Forelimb muscle (tissue), 1 donor: ENCODE results near the gene NDUFB7. TPM values are rescaled to one million over a fixed set of nuclear protein-coding genes. Genes with fewer than 3 reads are reported as not detected.
"Not testable (repeated sequence)": the region's sequence is repeated elsewhere in the genome, so short reads cannot be mapped to it uniquely, and the experiment has no call there.

Experiments used
- DNase-seq: peaks from one replicate; pipeline ENCODE4 v3.0.0-alpha.2; 2013; ENCODE audit warnings: low read depth
- polyA plus RNA-seq: library from polyadenylated mRNA; unstranded; fragments of 120-200 nt; gene quantifications from one replicate; pipeline ENCODE4 v1.2.1, GENCODE V29; 2013; ENCODE audit not compliant: insufficient read length

The NDUFB7 gene
- polyA plus RNA-seq, 1 donor, result 132 TPM

DNA sequence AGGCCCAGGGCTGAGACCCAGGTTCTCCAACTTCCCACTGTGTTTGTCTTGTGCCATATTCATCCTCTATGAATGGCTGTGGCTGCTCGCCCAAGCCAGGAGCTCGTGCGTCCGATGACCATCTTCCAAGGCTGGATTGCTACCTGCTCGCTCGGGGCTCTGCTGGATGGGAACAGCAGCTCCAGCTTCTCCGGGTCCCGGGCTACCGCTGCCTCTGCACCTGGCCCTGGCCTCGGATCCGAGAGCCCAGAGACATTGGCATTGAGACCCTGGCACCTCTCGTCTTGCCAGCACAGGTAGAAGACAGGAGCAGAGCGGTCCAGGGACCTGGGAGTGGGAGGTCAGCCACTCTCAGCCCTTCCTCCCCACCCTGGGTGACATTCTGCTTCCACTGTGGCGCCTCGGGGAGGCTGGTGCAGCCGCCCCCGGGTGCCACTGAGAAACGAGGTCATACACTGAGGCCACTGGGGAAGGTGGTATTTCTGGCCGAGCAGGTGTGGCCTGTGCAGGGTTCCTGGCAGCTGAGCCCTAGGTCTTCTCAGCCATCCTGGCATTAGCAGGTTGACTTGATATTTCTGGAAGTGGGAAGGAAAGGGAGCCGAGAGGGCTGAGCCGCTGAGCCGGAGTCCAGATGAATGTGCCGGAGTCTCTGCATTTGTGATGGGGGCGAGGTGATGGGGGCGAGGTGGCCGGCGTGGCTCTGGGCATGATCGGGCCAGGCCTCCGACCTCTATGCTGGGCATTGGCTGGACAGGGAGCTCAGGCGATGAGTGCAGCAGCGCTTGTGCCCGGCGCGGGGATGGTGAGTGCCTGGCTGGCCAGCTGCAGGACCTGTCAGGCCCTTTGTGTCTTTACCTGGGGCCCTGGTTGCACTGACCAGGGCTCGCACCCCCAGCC, 18.6 kb downstream of the NDUFB7 start:
- DNase-seq, result no peak

DNA sequence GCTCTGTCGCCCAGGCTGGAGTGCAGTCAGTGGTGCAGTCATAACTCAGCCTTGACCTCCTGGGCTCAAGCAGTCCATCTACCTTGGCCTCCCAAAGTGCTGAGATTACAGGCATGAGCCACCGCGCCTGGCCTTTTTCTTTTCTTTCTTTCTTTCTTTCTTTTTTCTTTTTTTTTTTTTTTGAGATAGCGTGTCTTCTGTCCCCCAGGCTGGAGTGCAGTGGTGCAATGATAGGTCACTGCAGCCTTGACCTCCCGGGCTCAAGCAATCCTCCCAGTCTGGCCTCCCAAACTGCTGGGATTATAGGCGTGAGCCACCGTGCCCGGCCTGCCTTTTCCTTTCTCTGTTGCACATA, 19.9 kb downstream of the NDUFB7 start:
- DNase-seq, result not testable (repeated sequence)

DNA sequence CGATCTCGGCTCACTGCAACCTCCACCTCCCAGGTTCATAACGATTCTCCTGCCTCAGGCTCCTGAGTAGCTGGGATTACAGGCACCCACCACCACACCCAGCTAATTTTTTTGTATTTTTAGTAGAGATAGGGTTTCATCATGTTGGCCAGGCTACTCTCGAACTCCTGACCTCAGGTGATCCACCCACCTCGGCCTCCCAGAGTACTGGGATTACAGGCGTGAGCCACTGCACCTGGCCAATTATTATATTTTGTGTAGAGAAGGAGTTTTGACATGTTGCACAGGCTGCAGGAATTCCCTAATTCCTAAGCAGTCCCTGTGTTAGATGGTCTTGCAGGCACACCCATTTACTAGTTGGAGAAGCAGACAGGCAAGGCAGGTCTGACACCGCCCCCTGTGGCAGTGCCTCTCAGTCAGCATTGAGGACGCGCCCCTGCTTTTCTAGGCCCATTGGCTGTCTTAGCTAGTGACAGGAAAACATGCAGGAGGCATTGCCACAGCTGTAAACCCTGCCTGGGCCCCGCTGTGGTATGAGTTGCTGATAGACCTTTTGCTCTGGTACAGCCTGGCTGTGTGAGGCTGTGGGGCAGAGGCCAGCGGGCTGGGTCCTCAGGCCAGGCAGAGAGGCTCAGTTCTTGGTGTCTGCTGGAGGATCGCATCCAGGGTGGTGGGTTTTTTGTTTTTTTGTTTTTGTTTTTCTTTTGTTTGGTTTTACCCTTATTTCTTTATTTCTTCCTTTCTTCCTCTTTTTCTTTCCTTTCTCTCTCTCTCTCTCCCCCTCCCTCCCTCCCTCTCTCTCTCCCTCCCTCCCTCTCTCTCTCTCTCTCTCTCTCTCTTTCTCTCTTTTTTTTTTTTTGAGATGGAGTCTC, 20.5 kb downstream of the NDUFB7 start:
- not testable (repeated sequence) for DNase-seq

- DNase-seq, result no peak
Measured at GRCh38 chr19:14550201-14550754, 21.6 kb downstream of the NDUFB7 start.

DNA sequence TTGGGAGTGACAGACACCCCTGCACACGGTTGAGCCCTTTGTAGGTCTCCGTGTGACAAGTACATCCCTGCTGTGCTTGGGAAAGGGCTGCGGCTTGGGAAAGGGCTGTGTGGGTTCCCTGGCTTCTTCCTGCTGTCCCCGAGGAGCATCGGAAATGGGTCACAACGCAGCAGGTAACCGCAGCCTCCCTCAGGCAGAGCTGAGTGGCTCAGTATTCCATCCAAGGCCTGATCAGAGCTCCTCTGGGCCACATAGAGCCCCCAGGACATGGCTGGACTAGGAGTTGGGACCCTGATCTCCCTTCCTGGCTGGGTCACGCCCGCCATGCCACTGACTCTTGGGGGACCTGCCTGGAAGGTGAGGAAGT, 26.2 kb downstream of the NDUFB7 start:
- DNase-seq, result no peak

DNA sequence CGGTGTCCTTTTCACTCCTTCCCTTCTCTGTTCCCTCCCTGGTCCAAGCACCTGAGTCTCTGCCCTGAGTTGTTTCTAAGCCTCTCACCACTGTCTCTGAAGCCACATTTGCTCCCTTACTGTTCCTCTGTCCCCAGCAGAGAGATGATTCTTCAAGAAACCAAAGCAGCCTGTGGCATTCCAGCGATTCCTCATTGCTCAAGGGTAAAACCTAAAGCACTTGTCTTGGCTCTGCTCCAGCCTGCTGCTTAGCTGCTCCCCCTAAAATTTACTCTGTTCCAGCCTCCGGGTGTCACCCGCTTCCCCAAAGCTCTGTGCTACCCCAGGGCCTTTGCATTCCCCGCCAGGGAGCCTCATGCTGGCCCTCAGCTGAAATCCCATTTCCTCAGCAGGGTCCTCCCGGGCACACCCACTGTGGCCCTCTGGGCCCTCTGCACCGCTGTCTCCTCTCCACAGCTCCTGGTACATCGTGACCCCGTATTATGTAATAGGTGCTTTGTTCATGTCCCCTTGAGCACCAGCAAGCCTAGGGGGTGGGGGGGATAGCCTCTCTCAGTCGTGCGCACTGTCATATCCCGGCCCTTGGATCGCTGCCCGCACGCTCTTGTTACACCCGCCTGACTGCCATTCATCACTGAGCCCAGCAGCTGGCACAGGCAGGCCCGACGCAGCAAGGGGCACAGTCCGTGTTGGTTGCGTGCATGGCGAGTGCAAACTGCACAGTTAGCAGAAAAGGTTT, 26.7 kb downstream of the NDUFB7 start:
- DNase-seq, result no peak

DNA sequence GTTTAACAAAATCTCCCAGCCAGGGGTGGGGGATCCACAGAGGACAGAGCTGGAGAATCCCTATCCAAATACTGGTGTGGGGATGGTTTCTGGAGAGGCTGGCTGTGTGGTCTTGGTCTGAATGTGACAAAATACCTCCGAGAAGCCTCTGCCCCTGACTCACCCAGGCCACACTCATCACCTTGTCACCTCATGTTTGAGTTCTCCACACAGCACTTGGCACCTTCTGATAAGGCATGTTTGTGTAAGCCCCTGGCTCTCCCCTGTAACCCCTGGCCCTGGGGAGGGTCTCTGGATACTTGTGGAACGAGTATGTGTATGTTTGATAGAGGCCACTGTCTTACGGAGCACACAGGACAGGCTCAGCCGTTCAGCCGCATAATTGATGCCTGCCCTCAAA, 27.8 kb downstream of the NDUFB7 start:
- DNase-seq, result no peak

- no peak for DNase-seq
Measured at GRCh38 chr19:14542711-14543328, 29.0 kb downstream of the NDUFB7 start.

GRCh38 chr19:14541979-14542378, 29.9 kb downstream of the NDUFB7 start:
- not testable (repeated sequence) for DNase-seq

- DNase-seq, result no peak
Measured at GRCh38 chr19:14540741-14541525, 30.9 kb downstream of the NDUFB7 start.

GRCh38 chr19:14536926-14537692, 34.8 kb downstream of the NDUFB7 start:
- no peak for DNase-seq

DNA sequence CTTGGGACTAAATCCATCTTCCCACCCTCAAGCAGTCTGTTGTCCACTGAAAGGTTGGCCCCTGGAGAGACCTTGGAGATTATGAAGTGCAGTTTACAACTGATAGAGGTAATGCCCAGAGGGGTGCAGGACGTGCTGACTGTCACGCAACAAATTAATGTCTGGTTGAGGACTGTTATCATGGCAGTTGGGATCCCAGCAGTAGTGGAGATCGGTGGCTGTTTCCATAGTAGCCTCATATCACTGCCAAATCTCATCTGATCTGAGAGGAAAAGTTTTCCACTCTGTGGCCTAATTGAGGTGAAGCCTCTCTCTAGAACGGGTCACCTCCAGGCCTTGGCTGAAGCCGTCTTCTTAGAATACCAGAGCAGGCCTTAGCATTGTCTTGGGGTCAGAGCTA, 38.4 kb downstream of the NDUFB7 start:
- DNase-seq, result no peak

- no peak for DNase-seq
Measured at GRCh38 chr19:14530506-14530905, 41.4 kb downstream of the NDUFB7 start.

DNA sequence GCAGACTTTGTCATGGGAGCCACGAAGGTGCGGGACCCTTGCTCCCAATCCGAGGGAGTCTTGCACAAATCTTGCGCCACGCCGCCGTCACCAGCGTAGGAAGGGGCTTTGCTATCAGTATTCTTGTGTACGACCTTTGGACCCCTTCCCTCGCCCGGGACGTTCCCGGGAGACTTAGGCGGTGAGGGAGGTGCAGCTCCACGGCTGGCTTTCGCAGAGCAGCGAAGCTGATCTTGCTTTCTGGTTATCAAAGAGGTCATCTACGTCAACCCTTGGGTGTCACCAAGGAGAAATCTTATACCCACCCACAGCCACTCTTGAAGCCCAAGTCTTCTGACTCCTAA, 41.9 kb downstream of the NDUFB7 start:
- no peak for DNase-seq

GRCh38 chr19:14529254-14530004, 42.4 kb downstream of the NDUFB7 start, which contains the start of gene TECR:
TSS of gene TECR (plus strand) at chr19:14529594. CDS start at chr19:14529697, 103 bp downstream.
- peak; percentile 99 for DNase-seq

GRCh38 chr19:14528419-14529253, 43.2 kb downstream of the NDUFB7 start:
- no peak for DNase-seq

DNA sequence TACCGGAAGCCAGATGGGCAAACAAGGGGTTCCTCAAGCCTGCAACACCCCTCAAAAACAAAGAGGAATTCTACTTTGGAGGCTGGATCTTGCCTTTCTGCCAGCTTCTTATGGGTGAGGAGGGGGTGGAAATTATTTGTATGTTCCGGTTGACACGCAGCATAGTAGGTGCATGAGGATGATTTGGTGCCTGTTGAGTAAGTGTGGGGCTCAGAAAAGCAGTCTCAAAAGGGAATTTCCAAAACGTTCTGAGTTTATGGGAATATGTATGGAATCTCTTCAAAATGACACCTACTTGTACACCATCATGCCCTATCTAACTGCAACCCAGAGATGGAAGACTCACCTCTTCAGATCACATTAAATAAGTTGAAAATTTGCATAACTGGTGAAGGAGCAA, 45.4 kb downstream of the NDUFB7 start:
- DNase-seq, result no peak

DNA sequence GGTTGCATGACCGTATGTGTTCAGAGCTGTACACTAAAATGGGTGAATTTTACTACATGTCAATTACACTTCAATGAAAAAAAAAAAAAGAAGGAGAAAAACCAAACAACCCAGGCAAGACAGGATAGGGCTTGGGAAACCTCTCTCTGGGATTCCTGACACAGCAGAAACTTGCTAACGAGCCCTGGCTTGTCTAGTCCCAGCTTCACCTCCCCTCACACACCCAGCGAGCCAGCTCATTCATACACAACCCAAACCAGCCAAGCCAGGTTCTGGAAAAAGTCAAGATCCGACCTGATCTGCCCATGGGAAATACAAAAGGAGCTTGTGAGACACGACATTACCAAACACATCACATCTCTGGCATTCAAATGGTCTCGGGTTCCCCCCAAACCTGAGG, 46.1 kb downstream of the NDUFB7 start:
- DNase-seq, result no peak
